K562 (cell line): ENCODE measurements around the gene ITGAD. TPM values are rescaled to one million over a fixed set of nuclear protein-coding genes. Genes with fewer than 3 reads are reported as not detected.

ENCODE experiments used
- HDAC2 ChIP-seq: fragments of 450-650 bp; IDR thresholded peaks from 2 replicates; pipeline ENCODE4 v1.6.1; 2016; ENCODE audit warnings: mild to moderate bottlenecking
- MAZ ChIP-seq, 2 experiments: fragments of 450-650 bp in 1 of 2; sonication (generic) in 1 of 2; formaldehyde crosslinking; IDR thresholded peaks in 1 of 2; conservative IDR thresholded peaks in 1 of 2; 2 replicates each; pipeline versions ENCODE4 v1.4.0 to v1.5.0; 2020; ENCODE audit warnings: mild to moderate bottlenecking in 1 of 2, missing genetic modification reagents in 1 of 2
- MTA1 ChIP-seq: fragments of 450-650 bp; IDR thresholded peaks from 2 replicates; pipeline ENCODE4 v1.6.1; 2017; ENCODE audit warnings: borderline replicate concordance
- MYC ChIP-seq, 2 experiments: fragments of 250-450 bp in 1 of 2; sonication (Bioruptor Pico) in 1 of 2; IDR thresholded peaks; 2 replicates each; pipeline versions ENCODE4 v1.5.1 to v1.6.1; 2012 to 2021; ENCODE audit warnings: low read depth in 2 of 2, borderline replicate concordance in 1 of 2, improper control_type of control experiment in 1 of 2, low read length in 1 of 2, mild to moderate bottlenecking in 1 of 2, moderate library complexity in 1 of 2
- NFE2L1 ChIP-seq: fragments of 450-650 bp; IDR thresholded peaks from 2 replicates; pipeline ENCODE4 v1.6.1; 2016; ENCODE audit warnings: missing genetic modification characterization, low read depth, mild to moderate bottlenecking, missing compliant biosample characterization, moderate library complexity, borderline replicate concordance
- NRF1 ChIP-seq, 2 experiments: fragments of 450-650 bp; IDR thresholded peaks in 1 of 2; conservative IDR thresholded peaks in 1 of 2; 2 replicates each; pipeline ENCODE4 v1.6.1; 2014; ENCODE audit warnings: mild to moderate bottlenecking in 2 of 2
- NUFIP1 ChIP-seq: fragments of 450-650 bp; IDR thresholded peaks from 2 replicates; pipeline ENCODE4 v1.6.1; 2018; ENCODE audit not compliant: partially characterized antibody
- POLR2AphosphoS5 ChIP-seq: IDR thresholded peaks from 2 replicates; pipeline ENCODE4 v1.6.1; 2011; ENCODE audit warnings: mild to moderate bottlenecking, low read depth, low read length, moderate library complexity; ENCODE audit not compliant: control insufficient read depth, insufficient read depth
- PRPF4 ChIP-seq: fragments of 200-400 bp; formaldehyde crosslinking; IDR thresholded peaks from one replicate; pipeline ENCODE4 v1.6.1; 2017; ENCODE audit warnings: low read length, low read depth, mild to moderate bottlenecking; ENCODE audit not compliant: insufficient read depth, poor library complexity, severe bottlenecking
- RCOR1 ChIP-seq, 2 experiments: IDR thresholded peaks; 2 replicates each; pipeline ENCODE4 v1.6.1; 2012; ENCODE audit warnings: low read depth in 2 of 2, low read length in 2 of 2, borderline replicate concordance in 1 of 2, improper control_type of control experiment in 1 of 2
- RHOXF2B ChIP-seq: fragments of 250-450 bp; sonication (Bioruptor Pico); conservative IDR thresholded peaks from 2 replicates; pipeline ENCODE4 v1.5.1; 2021
- SOX6 ChIP-seq: fragments of 450-650 bp; IDR thresholded peaks from 2 replicates; pipeline ENCODE4 v1.6.1; 2014; ENCODE audit warnings: mild to moderate bottlenecking
- ZFX ChIP-seq: sonication (generic); formaldehyde crosslinking; IDR thresholded peaks from 2 replicates; pipeline ENCODE4 v1.8.0; 2022; ENCODE audit warnings: mild to moderate bottlenecking, missing genetic modification reagents, moderate library complexity
- polyA plus RNA-seq, 8 experiments: library from polyadenylated mRNA; depleted of rRNA in 4 of 8; stranded (reverse) in 5 of 8; unstranded in 3 of 8; fragments of >200 nt; fragmentation: Nextera tagmentation in 2 of 8; fragmentation: Illumina TruSeq in 1 of 8; extraction: Ambion mirVana in 2 of 8; extraction: Trizol in 1 of 8; gene quantifications; 2 replicates each; pipeline versions ENCODE4 v1.2.1 to v1.2.3, GENCODE V29; 2011 to 2014; ENCODE audit warnings: inconsistent platforms in 1 of 8, missing spikeins in 1 of 8
- total RNA-seq, 7 experiments: library from RNA; depleted of rRNA in 6 of 7; stranded (reverse); fragments of >200 nt in 6 of 7; fragmentation: Illumina TruSeq in 2 of 7; extraction: Trizol in 2 of 7; gene quantifications; 2 replicates each; pipeline versions ENCODE4 v1.2.1 to v1.2.3, GENCODE V29; 2011 to 2021; ENCODE audit warnings: low replicate concordance in 1 of 7
- TF ChIP-seq, protein P1 (sequence below): fragments of 450-650 bp; IDR thresholded peaks from 2 replicates; pipeline ENCODE4 v1.6.1; 2017; ENCODE audit warnings: antibody characterized with exemption, mild to moderate bottlenecking
- TF ChIP-seq, protein P2 (sequence below): fragments of 450-650 bp; IDR thresholded peaks from 2 replicates; pipeline ENCODE4 v1.6.1; 2016; ENCODE audit warnings: antibody characterized with exemption
- TF ChIP-seq, protein P3 (sequence below): sonication (generic); formaldehyde crosslinking; IDR thresholded peaks from 2 replicates; pipeline ENCODE4 v1.8.0; 2022; ENCODE audit warnings: missing genetic modification reagents, mild to moderate bottlenecking, borderline replicate concordance
- TF ChIP-seq, protein P4 (sequence below): fragments of 250-450 bp; sonication (Bioruptor Pico); IDR thresholded peaks from 2 replicates; pipeline ENCODE4 v1.8.0; 2021; ENCODE audit warnings: moderate library complexity, mild to moderate bottlenecking, inconsistent platforms

ITGAD gene
- total and polyA plus RNA-seq, 9 of the 15 experiments (the other 6 are each of a cell fraction or from before 2014, with no cell fraction given) = not detected

DNA sequence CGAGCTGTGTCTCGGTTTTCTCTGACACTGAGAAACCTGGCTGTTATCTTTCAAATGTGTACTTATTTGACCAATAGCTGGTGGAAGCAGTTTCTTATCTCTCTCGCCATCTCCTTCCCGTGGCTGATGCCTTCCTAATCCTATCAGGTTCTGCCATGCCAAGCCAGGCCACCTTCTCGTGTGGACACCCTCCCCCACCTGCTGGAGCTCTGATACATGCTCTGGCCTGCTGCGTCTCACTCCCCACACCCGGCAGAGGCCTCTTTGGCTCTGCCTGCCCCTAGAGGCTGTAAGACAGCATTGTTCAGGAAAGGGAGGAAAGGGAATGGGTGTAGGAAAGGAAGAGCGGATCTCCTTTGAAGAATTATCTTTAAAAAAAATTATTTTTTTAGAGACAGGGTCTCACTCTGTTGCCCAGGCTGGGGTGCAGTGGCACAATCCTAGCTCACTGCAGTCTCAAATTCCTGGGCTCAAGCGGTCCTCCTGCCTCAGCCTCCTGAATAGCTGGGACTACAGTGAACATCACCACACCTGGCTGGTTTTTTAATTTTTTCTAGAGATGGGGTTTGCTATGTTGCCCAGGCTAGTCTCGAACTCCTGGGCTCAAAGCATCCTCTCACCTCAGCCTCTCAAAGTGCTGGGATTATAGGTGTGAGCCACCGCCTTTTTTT is 58.7 kb downstream of the ITGAD start (continued):
- TF ChIP-seq RHOXF2B (CRISPR knock-in tag) (no peak), RCOR1 (IDR thresholded peaks at IDR 0.05; ENCODE audit: borderline replicate concordance in 1 of 2, low read depth in 2 of 2, low read length in 2 of 2) (peak in 1 of 2 experiments; percentile 79; a peak in 2 of 4 replicates), MAZ (CRISPR knock-in tag; conservative IDR thresholded peaks at IDR 0.05 in 1 of 2, IDR thresholded peaks at IDR 0.05 in 1 of 2) (peak in 1 of 2 experiments; percentile 37; a peak in 1 of 4 replicates), POLR2AphosphoS5 (no peak), ZFX (CRISPR knock-in tag) (0 out of 2 replicates have a peak, but pooled peaks have one; percentile 34), NUFIP1 (no peak), NFE2L1 (tag) (no peak), NRF1 (conservative IDR thresholded peaks at IDR 0.05 in 1 of 2, IDR thresholded peaks at IDR 0.05 in 1 of 2) (peak; percentile 49 to 58; a peak in 3 of 4 replicates), PRPF4 (no peak), SOX6 (0 out of 2 replicates have a peak, but pooled peaks have one; percentile 11), HDAC2 (no peak), MYC (IDR thresholded peaks at IDR 0.05; ENCODE audit: low read depth, low read length) (peak; percentile 70), MYC (CRISPR knock-in tag; IDR thresholded peaks at IDR 0.05; ENCODE audit: borderline replicate concordance, low read depth) (no peak), MTA1 (no peak)
- TF ChIP-seq, protein P1, sequence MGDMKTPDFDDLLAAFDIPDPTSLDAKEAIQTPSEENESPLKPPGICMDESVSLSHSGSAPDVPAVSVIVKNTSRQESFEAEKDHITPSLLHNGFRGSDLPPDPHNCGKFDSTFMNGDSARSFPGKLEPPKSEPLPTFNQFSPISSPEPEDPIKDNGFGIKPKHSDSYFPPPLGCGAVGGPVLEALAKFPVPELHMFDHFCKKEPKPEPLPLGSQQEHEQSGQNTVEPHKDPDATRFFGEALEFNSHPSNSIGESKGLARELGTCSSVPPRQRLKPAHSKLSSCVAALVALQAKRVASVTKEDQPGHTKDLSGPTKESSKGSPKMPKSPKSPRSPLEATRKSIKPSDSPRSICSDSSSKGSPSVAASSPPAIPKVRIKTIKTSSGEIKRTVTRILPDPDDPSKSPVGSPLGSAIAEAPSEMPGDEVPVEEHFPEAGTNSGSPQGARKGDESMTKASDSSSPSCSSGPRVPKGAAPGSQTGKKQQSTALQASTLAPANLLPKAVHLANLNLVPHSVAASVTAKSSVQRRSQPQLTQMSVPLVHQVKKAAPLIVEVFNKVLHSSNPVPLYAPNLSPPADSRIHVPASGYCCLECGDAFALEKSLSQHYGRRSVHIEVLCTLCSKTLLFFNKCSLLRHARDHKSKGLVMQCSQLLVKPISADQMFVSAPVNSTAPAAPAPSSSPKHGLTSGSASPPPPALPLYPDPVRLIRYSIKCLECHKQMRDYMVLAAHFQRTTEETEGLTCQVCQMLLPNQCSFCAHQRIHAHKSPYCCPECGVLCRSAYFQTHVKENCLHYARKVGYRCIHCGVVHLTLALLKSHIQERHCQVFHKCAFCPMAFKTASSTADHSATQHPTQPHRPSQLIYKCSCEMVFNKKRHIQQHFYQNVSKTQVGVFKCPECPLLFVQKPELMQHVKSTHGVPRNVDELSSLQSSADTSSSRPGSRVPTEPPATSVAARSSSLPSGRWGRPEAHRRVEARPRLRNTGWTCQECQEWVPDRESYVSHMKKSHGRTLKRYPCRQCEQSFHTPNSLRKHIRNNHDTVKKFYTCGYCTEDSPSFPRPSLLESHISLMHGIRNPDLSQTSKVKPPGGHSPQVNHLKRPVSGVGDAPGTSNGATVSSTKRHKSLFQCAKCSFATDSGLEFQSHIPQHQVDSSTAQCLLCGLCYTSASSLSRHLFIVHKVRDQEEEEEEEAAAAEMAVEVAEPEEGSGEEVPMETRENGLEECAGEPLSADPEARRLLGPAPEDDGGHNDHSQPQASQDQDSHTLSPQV = peak; percentile 47; the same call in 1 of the 2 replicates
- TF ChIP-seq, protein P2, sequence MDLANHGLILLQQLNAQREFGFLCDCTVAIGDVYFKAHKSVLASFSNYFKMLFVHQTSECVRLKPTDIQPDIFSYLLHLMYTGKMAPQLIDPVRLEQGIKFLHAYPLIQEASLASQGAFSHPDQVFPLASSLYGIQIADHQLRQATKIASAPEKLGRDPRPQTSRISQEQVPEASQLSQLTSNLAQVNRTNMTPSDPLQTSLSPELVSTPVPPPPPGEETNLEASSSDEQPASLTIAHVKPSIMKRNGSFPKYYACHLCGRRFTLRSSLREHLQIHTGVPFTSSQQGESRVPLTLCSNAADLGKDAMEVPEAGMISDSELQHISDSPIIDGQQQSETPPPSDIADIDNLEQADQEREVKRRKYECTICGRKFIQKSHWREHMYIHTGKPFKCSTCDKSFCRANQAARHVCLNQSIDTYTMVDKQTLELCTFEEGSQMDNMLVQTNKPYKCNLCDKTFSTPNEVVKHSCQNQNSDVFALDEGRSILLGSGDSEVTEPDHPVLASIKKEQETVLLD = peak; percentile 60; the same call in 1 of the 2 replicates
- TF ChIP-seq, protein P3, sequence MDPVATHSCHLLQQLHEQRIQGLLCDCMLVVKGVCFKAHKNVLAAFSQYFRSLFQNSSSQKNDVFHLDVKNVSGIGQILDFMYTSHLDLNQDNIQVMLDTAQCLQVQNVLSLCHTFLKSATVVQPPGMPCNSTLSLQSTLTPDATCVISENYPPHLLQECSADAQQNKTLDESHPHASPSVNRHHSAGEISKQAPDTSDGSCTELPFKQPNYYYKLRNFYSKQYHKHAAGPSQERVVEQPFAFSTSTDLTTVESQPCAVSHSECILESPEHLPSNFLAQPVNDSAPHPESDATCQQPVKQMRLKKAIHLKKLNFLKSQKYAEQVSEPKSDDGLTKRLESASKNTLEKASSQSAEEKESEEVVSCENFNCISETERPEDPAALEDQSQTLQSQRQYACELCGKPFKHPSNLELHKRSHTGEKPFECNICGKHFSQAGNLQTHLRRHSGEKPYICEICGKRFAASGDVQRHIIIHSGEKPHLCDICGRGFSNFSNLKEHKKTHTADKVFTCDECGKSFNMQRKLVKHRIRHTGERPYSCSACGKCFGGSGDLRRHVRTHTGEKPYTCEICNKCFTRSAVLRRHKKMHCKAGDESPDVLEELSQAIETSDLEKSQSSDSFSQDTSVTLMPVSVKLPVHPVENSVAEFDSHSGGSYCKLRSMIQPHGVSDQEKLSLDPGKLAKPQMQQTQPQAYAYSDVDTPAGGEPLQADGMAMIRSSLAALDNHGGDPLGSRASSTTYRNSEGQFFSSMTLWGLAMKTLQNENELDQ = no peak
- TF ChIP-seq, protein P4, sequence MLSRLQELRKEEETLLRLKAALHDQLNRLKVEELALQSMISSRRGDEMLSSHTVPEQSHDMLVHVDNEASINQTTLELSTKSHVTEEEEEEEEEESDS = no peak
